ENCODE measurements around the gene ADH5.
A peak's percentile ranks its signal among the peaks of the same experiment; 100 is the strongest.
"Not testable (repeated sequence)": the region's sequence is repeated elsewhere in the genome, so short reads cannot be mapped to it uniquely, and the experiment has no call there.

Gene ADH5

GRCh38 chr4:99082192-99082591 lies 6.4 kb downstream of the ADH5 start:
- DNase-seq = no peak

- not testable (repeated sequence) for DNase-seq
Observed at GRCh38 chr4:99080869-99081268, 7.7 kb downstream of the ADH5 start.

- DNase-seq = no peak
Observed at GRCh38 chr4:99079625-99080295, 8.8 kb downstream of the ADH5 start.

- DNase-seq = no peak
Observed at GRCh38 chr4:99078931-99079624, 9.5 kb downstream of the ADH5 start.

- DNase-seq = no peak
Observed at GRCh38 chr4:99078336-99078735, 10.3 kb downstream of the ADH5 start.

- no peak for DNase-seq
Observed at GRCh38 chr4:99077177-99077576, 11.4 kb downstream of the ADH5 start.

- DNase-seq = no peak
Observed at GRCh38 chr4:99076292-99076976, 12.2 kb downstream of the ADH5 start.

GRCh38 chr4:99074816-99075215 lies 13.8 kb downstream of the ADH5 start:
- DNase-seq = no peak

GRCh38 chr4:99071159-99071558 lies 17.4 kb downstream of the ADH5 start:
- DNase-seq = no peak

- no peak for DNase-seq
Observed at GRCh38 chr4:99067617-99068016, 21.0 kb downstream of the ADH5 start.

- not testable (repeated sequence) for DNase-seq
Observed at GRCh38 chr4:99065521-99065920, 23.1 kb downstream of the ADH5 start.

GRCh38 chr4:99062120-99062519 lies 26.5 kb downstream of the ADH5 start:
- DNase-seq = no peak

GRCh38 chr4:99061048-99061700 lies 27.4 kb downstream of the ADH5 start:
- no peak for DNase-seq

- DNase-seq = no peak
Observed at GRCh38 chr4:99059550-99059949, 29.0 kb downstream of the ADH5 start.

- no peak for DNase-seq
Observed at GRCh38 chr4:99058228-99058627, 30.4 kb downstream of the ADH5 start.

GRCh38 chr4:99054428-99054994 lies 34.1 kb downstream of the ADH5 start:
- DNase-seq = no peak

GRCh38 chr4:99052902-99053301 lies 35.7 kb downstream of the ADH5 start:
- DNase-seq = no peak

- DNase-seq = no peak
Observed at GRCh38 chr4:99047710-99048109, 40.9 kb downstream of the ADH5 start.

- peak; percentile 29 for DNase-seq
Observed at GRCh38 chr4:99043346-99043745, 45.2 kb downstream of the ADH5 start.

- DNase-seq = no peak
Observed at GRCh38 chr4:99038213-99038612, 50.4 kb downstream of the ADH5 start.

GRCh38 chr4:99033956-99034355 lies 54.6 kb downstream of the ADH5 start:
- DNase-seq = no peak

GRCh38 chr4:99029852-99030251 lies 58.7 kb downstream of the ADH5 start:
- no peak for DNase-seq

- no peak for DNase-seq
Observed at GRCh38 chr4:99029018-99029735, 59.4 kb downstream of the ADH5 start.

Data from MV-4-11 (cell line).